OCI-LY3 (cell line): ENCODE measurements around the gene HOXA4.

Experiments
- H2AFZ ChIP-seq: fragments of 200-600, 300-600 bp; shearing (Covaris generic); 2 replicates; pipeline ENCODE4 v1.6.0; 2014; ENCODE audit warnings: antibody characterized with exemption, low read depth, low read length
- H3K27ac ChIP-seq: fragments of 200-600, 300-600 bp; sonication (generic); 2 replicates; pipeline ENCODE4 v1.5.1; 2014; ENCODE audit warnings: mild to moderate bottlenecking, low read length, moderate library complexity, mixed read lengths
- H3K27me3 ChIP-seq: fragments of 200-600, 300-600 bp; sonication (generic); 2 replicates; pipeline ENCODE4 v1.6.1; 2014; ENCODE audit warnings: low read depth, low read length, mixed read lengths
- H3K36me3 ChIP-seq: fragments of 200-600, 300-600 bp; sonication (generic); replicated peaks from 2 replicates; pipeline ENCODE3; 2014; ENCODE audit warnings: low read depth, low read length, mixed read lengths
- H3K4me1 ChIP-seq: fragments of 300-600, 200-600 bp; sonication (generic); 2 replicates; pipeline ENCODE4 v1.6.1; 2014; ENCODE audit warnings: low read length, mixed read lengths
- H3K4me2 ChIP-seq: fragments of 200-600, 300-600 bp; sonication (generic); 2 replicates; pipeline ENCODE4 v1.6.1; 2014; ENCODE audit warnings: low read length, mixed read lengths
- H3K4me3 ChIP-seq: fragments of 300-600, 200-600 bp; sonication (generic); 2 replicates; pipeline ENCODE4 v1.5.1; 2014; ENCODE audit warnings: antibody characterized with exemption, mild to moderate bottlenecking, low read length, moderate library complexity
- H3K79me2 ChIP-seq: fragments of 300-600, 200-600 bp; shearing (Covaris generic); 2 replicates; pipeline ENCODE4 v1.6.1; 2014; ENCODE audit warnings: mild to moderate bottlenecking, low read length, mixed read lengths
- H3K9ac ChIP-seq: fragments of 300-600, 200-600 bp; shearing (Covaris generic); 2 replicates; pipeline ENCODE4 v1.6.0; 2014; ENCODE audit warnings: mild to moderate bottlenecking, low read length, moderate library complexity
- H3K9me3 ChIP-seq: fragments of 200-600, 300-600 bp; shearing (Covaris generic); 2 replicates; pipeline ENCODE4 v1.6.1; 2014; ENCODE audit warnings: low read length, mixed read lengths; ENCODE audit not compliant: insufficient read depth
- H4K20me1 ChIP-seq: fragments of 200-600, 300-600 bp; sonication (generic); 2 replicates; pipeline ENCODE4 v1.6.1; 2016; ENCODE audit warnings: low read length, mixed read lengths; ENCODE audit not compliant: insufficient read depth
- CTCF ChIP-seq: fragments of 200-600, 300-600 bp; sonication (generic); IDR thresholded peaks from 2 replicates; pipeline ENCODE4 v1.5.1; 2014; ENCODE audit warnings: antibody characterized with exemption, low read length, low read depth
- EZH2phosphoT487 ChIP-seq: fragments of 200-600 bp; shearing (Covaris generic); IDR thresholded peaks from 2 replicates; pipeline ENCODE4 v1.6.1; 2018; ENCODE audit warnings: antibody characterized with exemption, mixed run types, low read depth

HOXA4 gene

GRCh38 chr7:27122077-27122910 is 8.3 kb downstream of the HOXA4 start:
- Histone ChIP-seq H2AFZ (no peak overlapping the region), H4K20me1 (no peaks in the 10 kb centered on the region), H3K36me3 (no peaks in the 10 kb centered on the region), H3K4me3 (no peak overlapping the region), H3K9ac (no peak overlapping the region), H3K9me3 (no peaks in the 10 kb centered on the region), H3K4me1 (no peaks in the 10 kb centered on the region), H3K27ac (no peak overlapping the region), H3K27me3 (no peaks in the 10 kb centered on the region; the same call in 1 of the 2 replicates), H3K79me2 (no peaks in the 10 kb centered on the region), H3K4me2 (no peak overlapping the region)
- TF ChIP-seq CTCF = no peak
- no peak for TF ChIP-seq EZH2phosphoT487

- no peaks in the 10 kb centered on the region for H3K9me3 ChIP-seq
- H3K4me1 ChIP-seq = no peaks in the 10 kb centered on the region
- no peak overlapping the region for H3K4me2 ChIP-seq
- TF ChIP-seq EZH2phosphoT487 (no peak), CTCF (no peak)
- no peaks in the 10 kb centered on the region for H3K79me2 ChIP-seq
- H3K9ac ChIP-seq = no peak overlapping the region
- H3K36me3 ChIP-seq = no peaks in the 10 kb centered on the region
- H2AFZ ChIP-seq = no peak overlapping the region
- no peak overlapping the region for H3K27ac ChIP-seq
- no peaks in the 10 kb centered on the region for H3K27me3 ChIP-seq
- H4K20me1 ChIP-seq = no peaks in the 10 kb centered on the region
- no peak overlapping the region for H3K4me3 ChIP-seq
Observed at GRCh38 chr7:27121684-27122076, 8.9 kb downstream of the HOXA4 start.

- H3K27me3 ChIP-seq = no peaks in the 10 kb centered on the region
Observed at GRCh38 chr7:27119412-27119911, 11.1 kb downstream of the HOXA4 start.

More at GRCh38 chr7:27119412-27119911, 11.1 kb downstream of the HOXA4 start:
- Histone ChIP-seq H3K9me3 (no peaks in the 10 kb centered on the region), H3K9ac (no peak overlapping the region), H3K4me3 (no peak overlapping the region), H3K36me3 (no peaks in the 10 kb centered on the region), H3K4me1 (no peaks in the 10 kb centered on the region), H4K20me1 (no peaks in the 10 kb centered on the region), H3K79me2 (no peaks in the 10 kb centered on the region), H2AFZ (no peak overlapping the region), H3K27ac (no peak overlapping the region), H3K4me2 (no peak overlapping the region)
- TF ChIP-seq CTCF (no peak), EZH2phosphoT487 (no peak)
